Measurements from ENCODE around the gene TBX6.

GRCh38 chr16:30041841-30042240, 49.9 kb downstream of the TBX6 start:
- TF ChIP-seq FOXM1 (IDR thresholded peaks at IDR 0.05; ENCODE audit: borderline replicate concordance) = no peak
- TF ChIP-seq ZNF384 (IDR thresholded peaks at IDR 0.05) = peak; percentile 60; the same call in 1 of the 2 replicates
